RWPE2 (cell line): Measurements from ENCODE around the gene TFPT.

Experiments used
- ATAC-seq: fragments of 200-7000 bp; cut with Tn5 transposase; 3 replicates; pipeline ENCODE4 v1.9.1; 2021; ENCODE audit warnings: low read depth
- DNase-seq: peaks from one replicate; pipeline ENCODE4 v3.0.0-alpha.2; 2020; ENCODE audit warnings: low spot score
- H3K27ac ChIP-seq: fragments of 450-650 bp; 2 replicates; pipeline ENCODE4 v1.5.1; 2017; ENCODE audit warnings: mild to moderate bottlenecking; ENCODE audit not compliant: poor library complexity, severe bottlenecking
- H3K27me3 ChIP-seq: fragments of 250-450 bp; sonication (Bioruptor Pico); 2 replicates; pipeline ENCODE4 v1.5.1; 2021; ENCODE audit warnings: mild to moderate bottlenecking, moderate library complexity; ENCODE audit not compliant: insufficient read depth, poor library complexity, severe bottlenecking
- H3K36me3 ChIP-seq: fragments of 250-450 bp; sonication (Bioruptor Pico); 2 replicates; pipeline ENCODE4 v1.5.1; 2020; ENCODE audit warnings: low read depth, mild to moderate bottlenecking, moderate library complexity
- H3K4me1 ChIP-seq: fragments of 250-450 bp; sonication (Bioruptor Pico); 2 replicates; pipeline ENCODE4 v1.5.1; 2021; ENCODE audit warnings: mild to moderate bottlenecking, moderate library complexity; ENCODE audit not compliant: insufficient read depth, poor library complexity, severe bottlenecking
- H3K4me3 ChIP-seq: fragments of 250-450 bp; sonication (Bioruptor Pico); 2 replicates; pipeline ENCODE4 v1.5.1; 2021; ENCODE audit warnings: mild to moderate bottlenecking, moderate library complexity; ENCODE audit not compliant: severe bottlenecking
- H3K9me3 ChIP-seq: fragments of 250-450 bp; sonication (Bioruptor Pico); 2 replicates; pipeline ENCODE4 v1.5.1; 2021; ENCODE audit warnings: mild to moderate bottlenecking, moderate library complexity; ENCODE audit not compliant: severe bottlenecking
- CTCF ChIP-seq: fragments of 450-650 bp; IDR thresholded peaks from one replicate; pipeline ENCODE4 v1.5.1; 2017; ENCODE audit warnings: mild to moderate bottlenecking, moderate library complexity; ENCODE audit not compliant: poor library complexity, severe bottlenecking

Gene TFPT, protein sequence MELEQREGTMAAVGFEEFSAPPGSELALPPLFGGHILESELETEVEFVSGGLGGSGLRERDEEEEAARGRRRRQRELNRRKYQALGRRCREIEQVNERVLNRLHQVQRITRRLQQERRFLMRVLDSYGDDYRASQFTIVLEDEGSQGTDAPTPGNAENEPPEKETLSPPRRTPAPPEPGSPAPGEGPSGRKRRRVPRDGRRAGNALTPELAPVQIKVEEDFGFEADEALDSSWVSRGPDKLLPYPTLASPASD

GRCh38 chr19:54115109-54116063 lies at the start of gene TFPT, which contains the start of gene PRPF31:
Gene TFPT, minus strand, starts transcription at chr19:54115657. Its CDS starts 388 bp downstream, at chr19:54115269.
Gene PRPF31, plus strand, starts transcription at chr19:54115754. Its CDS starts 2,525 bp downstream, at chr19:54118279.
- ATAC-seq, result peak; percentile 93
- H3K4me1 ChIP-seq, result peaks cover 5% of the 10 kb centered on the region
- no peaks in the 10 kb centered on the region for H3K9me3 ChIP-seq
- no peak for TF ChIP-seq CTCF
- H3K27ac ChIP-seq, result peak within 1 kb of the TSS; percentile 49
- peak within 1 kb of the TSS; percentile 71 for H3K4me3 ChIP-seq
- peaks cover 37% of the 10 kb centered on the region for H3K36me3 ChIP-seq
- H3K27me3 ChIP-seq, result no peaks in the 10 kb centered on the region
- DNase-seq, result peak; percentile 94

DNA sequence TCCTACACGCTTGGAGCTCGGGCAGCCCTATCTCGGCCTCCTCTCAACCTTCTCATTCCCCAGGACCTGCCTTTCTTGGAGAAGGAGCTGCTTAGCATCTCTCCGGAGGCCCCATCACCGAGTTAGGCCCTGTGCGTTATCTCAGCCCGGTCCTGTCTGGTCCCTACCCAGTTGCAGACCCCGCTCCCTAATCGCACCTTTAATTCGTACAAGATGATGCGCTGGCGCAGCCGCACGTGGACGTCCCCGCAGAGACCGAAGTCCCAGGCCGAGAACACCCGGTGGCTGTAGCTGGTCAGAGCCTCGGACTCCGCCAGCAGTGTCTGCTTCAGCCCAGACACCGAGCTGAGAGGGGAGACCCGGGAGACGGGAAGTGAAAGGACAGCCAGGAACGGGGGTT lies 49.8 kb upstream of the TFPT start:
- Histone ChIP-seq H3K27ac (no peak overlapping the region), H3K4me3 (no peak overlapping the region), H3K4me1 (peaks cover 10% of the 10 kb centered on the region), H3K9me3 (no peaks in the 10 kb centered on the region), H3K36me3 (no peaks in the 10 kb centered on the region), H3K27me3 (no peaks in the 10 kb centered on the region)
- DNase-seq (no peak), ATAC-seq (no peak)
- no peak for TF ChIP-seq CTCF

DNA sequence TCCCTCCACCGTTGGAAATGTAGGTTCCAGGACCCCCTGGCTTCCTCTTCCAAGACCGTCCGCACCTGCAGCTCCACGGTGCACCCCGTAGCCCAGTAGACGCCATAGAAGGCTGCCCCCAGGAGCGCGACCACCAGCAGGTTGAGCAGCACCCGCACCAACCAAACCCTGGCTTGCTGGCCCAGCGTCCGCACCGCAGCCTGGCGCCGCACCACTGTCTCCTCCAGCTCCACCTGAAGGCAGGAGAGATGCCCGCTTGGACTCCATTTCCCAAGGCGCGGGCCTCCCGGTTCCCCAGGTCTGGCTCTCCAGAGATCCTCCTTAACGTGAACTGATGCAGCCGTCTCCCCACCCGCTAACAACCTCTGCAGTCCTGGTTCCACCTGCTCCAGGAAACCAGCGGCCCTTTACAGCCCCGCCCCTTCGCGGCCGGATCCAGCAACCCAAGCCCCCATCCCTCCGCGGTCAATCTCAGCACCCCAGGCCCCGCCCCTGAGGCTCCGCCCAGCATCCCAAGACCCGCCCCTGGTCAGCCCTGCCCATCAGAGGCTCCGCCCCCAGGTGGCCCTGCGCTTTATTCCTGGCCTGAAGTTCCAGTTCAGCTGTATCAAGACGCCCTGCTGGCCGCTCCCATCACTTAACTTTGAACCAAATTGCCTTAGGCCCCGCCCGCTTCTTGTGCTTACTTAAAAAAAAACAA lies 49.1 kb upstream of the TFPT start:
- Histone ChIP-seq H3K4me3 (no peak overlapping the region), H3K27ac (no peak overlapping the region), H3K9me3 (no peaks in the 10 kb centered on the region), H3K4me1 (peaks cover 10% of the 10 kb centered on the region), H3K27me3 (no peaks in the 10 kb centered on the region), H3K36me3 (no peaks in the 10 kb centered on the region)
- no peak for TF ChIP-seq CTCF
- ATAC-seq (peak; percentile 14), DNase-seq (no peak)

GRCh38 chr19:54162884-54163283 lies 47.4 kb upstream of the TFPT start:
- peaks cover 10% of the 10 kb centered on the region for H3K4me1 ChIP-seq
- peaks cover 5% of the 10 kb centered on the region for H3K36me3 ChIP-seq
- no peaks in the 10 kb centered on the region for H3K27me3 ChIP-seq
- no peak for TF ChIP-seq CTCF
- peak overlapping the region; percentile 34 for H3K4me3 ChIP-seq
- DNase-seq (no peak), ATAC-seq (no peak)
- H3K27ac ChIP-seq, result no peak overlapping the region
- no peaks in the 10 kb centered on the region for H3K9me3 ChIP-seq
